Epithelial cell of umbilical artery (primary cell): ENCODE results near the gene ELOVL2. TPM values are rescaled to one million over a fixed set of nuclear protein-coding genes. Genes with fewer than 3 reads are reported as not detected.

Experiments
- total RNA-seq: library from RNA; depleted of rRNA; stranded (reverse); fragments of >200 nt; gene quantifications from 2 replicates; pipeline ENCODE4 v1.2.3, GENCODE V29; 2014

ELOVL2 gene
- not detected in 2 replicates for total RNA-seq

GRCh38 chr6:11043961-11044711, at the start of gene ELOVL2:
ELOVL2 (minus strand) TSS chr6:11044305; CDS start chr6:11044230, 75 bp downstream.

Other genes starting within 250 kb of the ELOVL2 start
- gene MAK, start 205.8 kb downstream of the ELOVL2 start, total RNA-seq, result not detected in 2 replicates
- not detected in 2 replicates for gene GCM2, start 162.3 kb downstream of the ELOVL2 start, total RNA-seq
- gene SYCP2L, start 157.3 kb downstream of the ELOVL2 start, total RNA-seq, result under 0.01 TPM in 1 of 2 replicates, not detected in the other
- gene SMIM13, start 49.5 kb upstream of the ELOVL2 start, total RNA-seq, result 15.3 and 16.3 TPM in 2 replicates
- not detected in 2 replicates for gene ERVFRD-1, start 67.4 kb upstream of the ELOVL2 start, total RNA-seq
- gene NEDD9, start 188.4 kb upstream of the ELOVL2 start, total RNA-seq, result 28.9 and 34.2 TPM in 2 replicates